ENCODE results near the gene CRTAC1.

CRTAC1 gene

DNA sequence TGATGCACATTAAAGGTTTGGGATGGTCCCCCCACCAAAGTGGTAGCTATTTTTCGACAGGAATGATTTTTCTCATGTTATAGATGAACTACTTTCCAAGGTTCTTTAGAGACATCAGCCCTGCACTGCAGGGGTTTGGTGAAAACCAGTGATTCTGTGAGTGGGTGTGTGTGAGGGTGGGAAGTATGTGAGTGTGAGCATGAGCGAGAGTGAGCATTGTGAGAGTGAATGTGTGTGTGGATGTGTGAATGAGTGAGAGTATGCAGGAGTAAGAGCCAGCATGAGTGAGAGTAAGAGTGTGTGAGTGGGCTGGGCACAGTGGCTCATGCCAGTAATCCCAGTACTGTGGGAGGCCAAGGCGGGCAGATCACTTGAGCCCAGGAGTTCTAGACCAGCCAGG, 105.7 kb downstream of the CRTAC1 start:
- no peak for DNase-seq (ENCODE audit: low read depth in 2 of 2)

DNA sequence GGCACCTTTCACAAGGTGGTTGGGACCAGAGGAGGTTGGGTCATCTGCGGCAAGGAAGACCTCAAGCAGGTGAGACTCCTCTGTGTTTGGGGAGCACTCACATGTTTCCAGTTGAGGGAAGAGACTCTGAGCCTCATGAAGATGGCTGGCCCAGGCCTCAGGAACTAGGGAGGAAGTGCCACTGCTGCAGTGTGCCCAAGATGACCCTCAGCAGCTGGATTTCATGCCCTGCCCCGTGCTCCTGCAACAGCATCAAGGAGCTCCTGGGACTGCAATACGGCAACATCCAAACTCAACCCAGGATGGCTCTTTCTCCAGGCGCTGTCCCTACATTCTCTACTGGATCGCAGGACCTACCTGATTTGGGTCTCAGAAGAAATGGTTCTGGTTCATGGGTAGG, 106.9 kb downstream of the CRTAC1 start:
- no peak for DNase-seq (ENCODE audit: low read depth in 2 of 2)

DNA sequence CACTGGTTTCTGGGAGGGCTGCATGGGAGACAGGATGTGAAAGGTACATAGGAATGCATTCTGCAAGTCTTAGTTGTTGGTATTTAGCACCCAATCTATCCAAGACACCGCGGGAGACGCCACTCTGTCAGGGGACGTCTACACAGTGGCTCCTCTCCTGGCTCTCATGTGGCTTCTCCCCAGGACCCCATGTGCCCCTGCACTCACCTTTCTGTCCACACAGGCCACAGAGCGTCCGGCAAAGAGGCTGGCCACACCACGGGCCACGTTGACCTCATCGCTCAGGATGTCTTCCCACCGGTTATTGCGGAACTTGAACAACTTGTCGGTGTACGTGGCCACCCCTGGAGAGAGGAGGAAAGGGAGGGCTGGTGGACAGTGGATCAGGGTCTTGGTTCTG, 107.4 kb downstream of the CRTAC1 start:
- DNase-seq (ENCODE audit: low read depth in 2 of 2): no peak

DNA sequence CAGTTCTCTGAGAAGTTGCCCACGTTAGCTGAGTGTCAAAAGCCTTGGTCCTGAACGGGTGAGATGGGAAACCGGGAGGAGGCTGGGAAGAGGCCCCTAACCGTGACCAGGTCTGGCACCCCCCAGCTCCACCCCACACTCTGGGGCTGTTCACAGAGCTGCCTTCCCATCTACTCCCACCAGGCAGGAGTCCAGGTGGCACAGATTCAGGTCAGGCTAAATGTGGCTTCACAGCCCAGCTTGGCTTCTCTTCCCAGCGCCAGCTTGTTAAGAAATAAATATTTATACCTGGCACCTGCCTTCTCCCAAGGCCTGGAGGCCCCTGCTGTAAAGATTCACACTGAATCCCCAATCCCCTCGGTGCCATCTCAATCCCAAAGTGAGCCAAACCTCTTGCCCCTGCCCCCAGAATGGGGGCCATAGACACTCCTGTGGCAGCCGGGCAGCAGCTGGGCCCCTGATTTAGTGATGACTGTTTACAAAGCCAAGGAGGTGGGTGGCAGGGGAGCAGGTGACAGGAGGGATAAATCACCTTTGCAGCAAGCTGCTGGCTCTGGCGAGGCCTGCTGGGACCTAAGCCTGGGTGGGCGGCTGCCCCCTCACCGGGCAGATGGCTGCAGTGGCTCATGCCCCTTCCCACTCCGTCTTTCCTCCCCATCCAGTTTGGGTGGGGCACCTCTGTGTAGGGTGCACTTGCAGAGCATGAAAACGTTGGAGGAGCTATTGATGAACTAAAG, 108.2 kb downstream of the CRTAC1 start:
- no peak for DNase-seq (ENCODE audit: low read depth in 2 of 2)

DNA sequence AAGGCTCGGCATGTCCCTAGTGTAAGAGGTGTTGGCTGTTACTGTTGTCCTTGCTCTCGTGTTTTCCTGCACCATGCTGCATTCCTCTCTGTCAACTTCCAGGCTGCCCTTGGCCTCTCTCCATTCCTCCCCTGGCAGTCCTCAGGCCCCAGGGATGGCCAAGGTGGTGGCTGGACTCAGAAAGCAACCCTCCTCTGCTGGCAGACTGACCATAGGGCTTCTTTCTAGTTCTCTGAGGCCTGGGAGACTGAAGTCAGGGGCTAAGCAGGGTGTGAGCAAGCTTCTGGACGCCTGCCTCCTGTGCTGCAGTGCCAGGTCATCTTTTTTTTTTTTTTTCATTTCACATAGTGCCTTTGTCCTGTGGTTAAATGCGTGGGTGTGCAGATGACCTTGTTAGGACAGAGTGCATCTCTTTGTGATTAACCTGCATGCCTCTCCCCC, 108.8 kb downstream of the CRTAC1 start:
- no peak for DNase-seq (ENCODE audit: low read depth in 2 of 2)

DNA sequence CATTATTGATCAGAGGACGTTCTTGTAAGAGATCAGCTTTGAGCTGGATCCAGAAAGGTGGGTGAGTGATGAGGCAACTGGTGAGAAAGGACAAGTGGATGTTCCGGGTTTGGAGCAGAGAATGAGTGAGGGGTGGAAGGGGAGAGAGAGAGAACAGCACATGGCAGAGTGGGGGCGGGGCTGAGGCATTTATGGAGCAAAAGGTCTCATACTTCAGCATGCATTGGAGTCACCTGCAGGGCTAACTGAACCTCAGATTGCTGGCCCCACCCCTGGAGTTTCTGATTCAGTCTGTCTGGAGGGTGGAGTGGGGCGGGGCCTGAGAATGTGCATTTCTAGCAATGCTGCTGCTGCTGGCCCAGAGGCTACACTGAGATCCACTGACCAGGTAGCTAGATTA, 109.6 kb downstream of the CRTAC1 start:
- no peak for DNase-seq (ENCODE audit: low read depth in 2 of 2)

DNA sequence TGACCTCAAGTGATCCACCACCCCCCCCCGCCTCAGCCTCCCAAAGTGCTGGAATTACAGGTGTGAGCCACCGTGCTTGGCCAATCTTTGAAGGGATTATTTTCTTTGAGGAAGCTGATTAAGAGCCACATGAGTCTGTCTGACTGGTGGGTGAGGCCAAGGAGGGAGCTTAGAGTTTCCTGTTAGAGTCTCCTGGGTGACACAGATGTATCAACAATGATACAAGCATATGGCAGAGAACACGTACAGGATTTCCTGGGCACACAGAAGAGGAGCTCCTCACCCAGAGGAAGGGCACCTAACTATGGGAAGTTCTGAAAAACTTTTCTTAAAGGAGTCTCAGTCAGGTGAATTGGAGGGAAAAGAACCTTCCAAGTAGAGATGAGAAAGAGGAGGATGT, 111.4 kb downstream of the CRTAC1 start:
- DNase-seq (ENCODE audit: low read depth in 2 of 2): no peak

DNA sequence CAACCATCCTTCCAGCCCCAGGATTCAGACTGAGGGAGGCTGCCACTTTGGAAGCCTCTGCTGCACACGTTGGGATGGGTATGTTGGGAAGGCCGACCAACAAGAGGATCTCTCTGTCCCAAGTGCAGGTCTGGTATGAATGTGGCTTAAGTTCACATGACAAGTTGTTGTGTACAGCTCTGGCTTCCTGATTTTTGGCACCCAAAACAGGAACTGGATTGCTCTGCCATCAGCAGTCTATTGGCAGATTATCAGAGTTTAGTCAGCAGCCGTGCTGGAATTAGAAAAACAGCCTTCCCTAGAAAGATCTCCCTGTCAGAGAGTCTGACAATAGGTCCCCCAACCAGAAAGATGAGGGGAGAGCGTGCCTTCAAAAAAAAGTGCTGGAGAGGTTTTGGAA, 113.8 kb downstream of the CRTAC1 start:
- DNase-seq (ENCODE audit: low read depth in 2 of 2): no peak

DNA sequence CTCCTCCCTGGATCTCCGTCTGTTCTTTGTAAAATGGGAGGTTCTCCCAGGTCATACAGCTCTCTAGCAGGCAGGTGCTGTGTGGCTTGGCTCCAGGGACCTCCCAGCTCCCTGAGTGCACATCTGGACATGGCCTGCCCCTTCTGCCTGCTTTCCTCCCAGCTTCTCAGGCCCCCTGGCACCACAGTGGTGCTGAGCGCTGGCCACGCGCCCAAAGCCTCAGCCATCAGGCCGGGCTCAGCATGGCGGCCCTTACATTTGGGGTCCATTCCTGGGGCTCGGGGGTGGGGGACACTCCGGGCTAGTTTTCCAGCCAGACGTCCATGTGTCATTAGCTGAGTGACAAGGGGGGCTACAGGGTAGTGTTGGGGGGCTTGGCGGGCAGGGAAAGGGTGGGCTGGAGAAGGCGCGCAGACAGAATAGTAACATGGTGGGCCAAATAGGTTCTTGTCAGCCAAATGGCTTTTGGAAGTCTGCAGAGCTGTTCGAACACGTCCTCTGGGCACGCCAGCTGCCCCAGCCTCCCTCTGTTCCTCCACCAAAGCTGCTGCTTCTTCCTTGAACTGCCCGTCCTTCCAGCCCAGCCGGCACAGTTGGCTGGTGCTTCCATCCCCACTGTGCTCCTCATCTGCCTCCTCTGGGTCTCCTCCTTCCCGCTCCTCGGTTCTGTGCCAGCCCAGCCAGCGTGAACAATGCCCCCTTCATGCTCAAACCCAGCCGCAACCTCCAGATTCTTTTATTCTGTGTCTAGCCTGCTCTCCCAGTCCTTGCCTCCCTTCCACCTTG, 114.9 kb downstream of the CRTAC1 start:
- DNase-seq (ENCODE audit: low read depth in 2 of 2): no peak

DNA sequence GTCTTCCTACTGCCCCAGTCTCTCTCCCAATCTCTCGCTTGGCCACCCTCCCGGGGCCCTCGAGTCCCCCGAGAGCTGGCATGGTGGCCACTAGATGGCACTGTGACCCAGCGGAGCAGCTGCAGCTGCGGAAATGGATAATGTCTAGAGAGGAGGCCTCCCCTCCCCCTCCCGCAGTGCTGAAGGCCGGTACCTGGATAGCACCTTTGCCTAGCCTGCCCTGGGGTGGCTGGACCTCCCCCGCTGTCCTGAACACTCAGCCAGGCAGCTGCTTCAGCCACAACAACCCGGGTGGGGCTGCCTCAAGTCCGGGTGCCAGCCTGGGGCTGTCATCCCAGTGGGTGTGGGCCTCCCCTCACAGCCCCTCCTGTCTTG, 115.6 kb downstream of the CRTAC1 start:
- DNase-seq (ENCODE audit: low read depth in 2 of 2): peak; percentile 37 to 41

DNA sequence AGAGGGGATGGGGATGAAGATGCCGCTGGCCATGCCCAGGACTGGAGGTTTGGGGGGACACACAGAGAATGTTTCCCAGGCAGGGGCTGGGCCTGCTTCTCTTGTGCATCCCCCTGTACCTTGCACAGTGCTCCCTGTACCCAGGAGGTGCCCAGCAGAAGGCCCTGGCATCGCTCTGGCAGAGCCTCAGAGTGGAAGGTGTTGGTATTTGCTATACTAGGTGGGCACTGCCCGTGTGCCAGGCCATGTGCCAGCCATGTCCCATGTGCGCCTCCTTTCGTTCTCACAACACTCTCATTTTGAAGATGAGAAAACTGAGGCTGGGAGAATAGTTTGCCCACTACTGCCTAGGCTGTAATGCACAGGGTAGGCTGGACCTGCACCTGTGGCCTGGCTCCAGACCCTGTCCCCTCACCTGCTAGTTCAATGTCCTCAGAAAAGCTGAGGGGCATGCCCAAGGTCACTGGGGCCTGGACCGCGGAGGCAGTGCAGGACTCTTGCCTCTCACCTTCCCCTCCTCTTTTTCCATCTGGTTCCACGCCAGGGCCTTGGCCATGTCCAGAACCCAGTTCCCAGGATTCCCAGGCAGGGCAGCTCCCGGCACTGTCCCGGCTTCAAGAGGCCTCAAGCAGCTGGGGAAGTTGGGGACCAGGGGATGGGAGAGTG, 116.1 kb downstream of the CRTAC1 start:
- DNase-seq (ENCODE audit: low read depth in 2 of 2): no peak

DNA sequence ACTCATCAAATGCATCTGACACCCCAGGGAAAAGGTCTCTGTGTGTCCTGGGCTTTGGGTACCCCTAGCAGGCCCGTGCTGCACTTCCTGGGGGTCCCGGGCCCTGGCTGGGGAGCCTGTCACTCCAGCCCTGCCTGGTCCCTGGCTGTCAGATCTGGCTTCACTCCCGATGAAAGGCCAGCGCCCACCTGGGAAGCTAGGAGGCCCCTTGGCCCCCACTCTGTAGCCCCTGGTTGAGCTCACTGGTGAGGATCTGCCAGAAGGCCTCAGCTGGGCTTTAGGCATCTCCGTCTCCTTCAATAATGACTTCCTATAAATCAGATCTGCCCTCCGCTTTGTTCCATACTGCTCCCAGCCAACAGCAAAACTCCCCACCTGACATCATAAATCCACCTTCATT, 116.8 kb downstream of the CRTAC1 start:
- DNase-seq (ENCODE audit: low read depth in 2 of 2): no peak

DNA sequence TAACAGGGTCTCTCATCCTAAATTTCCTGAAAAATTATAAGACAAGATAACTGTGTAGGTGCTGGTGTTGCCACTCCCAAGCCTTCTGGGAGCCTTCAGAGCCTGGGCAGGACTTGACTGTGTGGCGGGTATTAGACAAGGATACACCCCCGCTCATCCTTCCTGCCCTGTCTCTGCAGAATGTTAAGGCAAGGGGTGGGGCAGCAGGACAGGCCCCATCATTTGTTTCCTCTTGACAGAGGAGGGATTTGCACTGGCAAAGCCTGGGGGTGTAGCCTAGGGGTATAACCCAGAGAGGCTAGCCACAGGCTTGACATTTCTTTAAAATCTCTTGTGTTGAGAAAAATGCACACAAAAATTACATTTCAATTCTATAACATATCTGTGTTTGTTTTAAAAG, 117.2 kb downstream of the CRTAC1 start:
- DNase-seq (ENCODE audit: low read depth in 2 of 2): no peak

DNA sequence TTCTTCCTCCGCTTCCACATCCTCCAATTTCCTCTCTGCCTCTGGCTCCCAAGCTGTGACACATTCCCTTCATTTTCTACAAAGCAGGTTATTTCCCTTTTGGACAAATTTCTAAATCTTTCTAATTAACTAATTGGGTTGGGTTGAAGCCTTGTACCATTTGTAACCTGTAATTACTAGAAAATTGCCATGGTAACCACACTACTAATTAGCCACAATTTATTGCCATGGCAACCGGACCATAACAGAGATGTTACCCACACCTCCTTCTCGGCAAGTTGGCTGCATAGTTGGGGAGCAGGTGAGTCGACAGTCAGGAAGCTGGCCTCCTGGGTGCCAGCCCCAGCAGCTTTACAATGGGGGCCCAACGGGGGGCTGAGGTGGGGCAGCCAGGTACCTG, 119.2 kb downstream of the CRTAC1 start:
- no peak for DNase-seq (ENCODE audit: low read depth in 2 of 2)

DNA sequence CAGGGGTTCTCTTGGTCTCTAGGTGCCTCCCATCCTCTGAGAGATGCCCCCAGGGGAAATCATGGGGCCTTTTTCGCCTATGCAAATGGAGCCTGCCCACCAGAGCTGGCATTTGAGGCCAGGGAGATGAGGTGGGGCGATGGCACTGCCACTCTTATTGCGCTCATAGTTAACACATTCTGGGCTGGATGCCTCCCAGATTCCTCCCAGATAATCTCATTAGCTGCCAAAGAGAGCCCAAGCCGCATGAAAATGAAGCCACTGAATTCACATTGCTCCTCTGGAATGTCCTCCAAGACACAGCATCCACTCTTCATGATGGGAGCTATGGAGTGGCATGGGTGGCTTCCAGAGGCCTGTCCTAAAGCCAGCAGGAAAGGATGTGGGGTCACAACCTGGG, 119.8 kb downstream of the CRTAC1 start:
- no peak for DNase-seq (ENCODE audit: low read depth in 2 of 2)

DNA sequence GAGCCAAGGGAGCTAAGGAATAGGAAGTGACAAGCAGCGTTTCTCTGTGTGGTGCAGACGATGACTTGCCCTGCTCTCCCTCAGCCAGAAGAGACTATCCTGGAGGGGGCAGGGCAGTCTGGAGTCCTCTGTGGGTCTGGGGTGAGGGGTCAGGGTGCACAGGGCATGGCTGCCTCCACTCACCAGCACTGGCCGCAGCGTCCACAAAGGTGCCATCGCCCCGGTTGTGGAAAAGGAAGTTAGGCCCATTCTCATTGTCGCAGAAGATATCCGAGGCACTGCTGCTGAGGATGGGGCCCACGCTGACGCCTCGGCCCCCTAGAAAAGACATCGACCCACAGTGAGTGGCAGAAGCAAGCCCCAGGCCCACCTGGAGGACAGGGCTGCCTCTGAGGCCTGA, 122.6 kb downstream of the CRTAC1 start:
- DNase-seq (ENCODE audit: low read depth in 2 of 2): no peak

DNA sequence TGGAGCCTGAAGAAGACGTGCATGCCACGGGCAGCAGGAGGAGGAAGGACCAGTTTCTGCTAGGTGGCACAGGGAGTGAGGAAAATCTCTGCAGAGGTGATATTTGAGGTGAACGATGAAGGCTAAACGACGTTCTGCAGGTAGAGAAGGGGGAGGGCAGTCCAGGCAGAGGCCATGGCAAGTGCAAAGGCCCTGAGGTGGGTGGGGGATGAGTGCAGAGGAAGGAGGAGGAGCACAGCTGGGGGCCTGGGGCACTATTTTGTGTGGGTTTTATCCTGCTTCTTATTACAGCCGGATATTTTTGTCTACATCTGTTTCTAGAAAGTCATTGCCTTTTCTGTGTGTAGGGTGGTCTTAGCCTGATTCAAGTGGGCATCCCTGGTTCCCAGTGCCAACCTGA, 123.2 kb downstream of the CRTAC1 start:
- no peak for DNase-seq (ENCODE audit: low read depth in 2 of 2)

DNA sequence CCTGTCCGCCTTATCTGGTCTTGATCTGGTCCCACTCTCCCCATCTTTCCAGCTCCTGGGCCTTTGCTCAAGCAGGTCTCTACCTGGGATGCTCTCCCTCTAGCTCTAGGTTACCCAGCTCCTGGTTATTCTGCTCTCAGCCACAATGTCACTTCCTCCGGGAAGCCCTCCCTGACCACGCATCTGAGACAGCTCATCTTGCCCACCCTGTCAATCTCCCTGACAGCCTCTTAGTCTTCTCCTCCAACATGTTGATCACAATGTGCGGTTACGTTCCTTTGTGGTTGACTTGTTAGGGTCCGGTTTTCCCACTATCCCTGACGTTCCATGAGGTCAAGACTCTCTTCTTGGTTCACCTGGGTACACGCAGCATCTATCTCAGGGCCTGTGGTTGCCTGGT, 125.1 kb downstream of the CRTAC1 start:
- no peak for DNase-seq (ENCODE audit: low read depth in 2 of 2)

DNA sequence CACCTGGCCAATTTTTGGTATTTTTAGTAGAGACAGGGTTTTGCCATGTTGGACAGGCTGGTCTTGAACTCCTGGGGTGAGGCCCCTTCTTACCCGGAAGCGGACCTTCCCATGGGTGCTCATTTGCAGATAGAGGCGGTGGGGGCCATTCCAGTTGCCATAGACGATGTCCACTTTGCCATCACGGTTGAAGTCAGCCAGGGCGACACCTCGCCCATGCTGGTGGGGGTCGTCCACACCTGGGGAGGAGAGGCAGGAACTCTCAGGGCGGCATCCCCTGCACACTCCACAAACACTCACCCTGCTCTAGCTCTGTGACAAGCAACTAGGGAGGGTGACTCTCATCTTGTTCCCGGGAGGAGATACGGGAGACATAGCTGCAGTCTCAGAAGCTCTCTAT, 125.8 kb downstream of the CRTAC1 start:
- no peak for DNase-seq (ENCODE audit: low read depth in 2 of 2)

DNA sequence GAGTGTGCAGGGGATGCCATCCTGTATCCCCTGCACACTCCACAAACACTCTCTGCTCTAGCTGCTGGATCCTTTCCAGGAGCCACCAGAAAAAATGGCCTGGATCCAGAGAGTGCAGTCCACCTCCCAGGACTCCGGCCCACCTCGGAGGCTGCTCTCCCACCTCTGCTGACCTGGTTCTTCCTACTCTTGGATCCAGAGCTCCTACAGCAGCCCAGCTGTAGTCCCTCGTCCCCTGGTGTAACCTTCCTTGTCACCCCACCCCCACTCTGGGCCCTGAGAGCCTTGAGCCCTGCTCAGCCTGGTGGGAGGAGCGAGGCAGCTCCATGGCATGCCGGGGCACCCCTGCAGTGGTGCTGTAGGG, 126.4 kb downstream of the CRTAC1 start:
- DNase-seq (ENCODE audit: low read depth in 2 of 2): no peak

DNA sequence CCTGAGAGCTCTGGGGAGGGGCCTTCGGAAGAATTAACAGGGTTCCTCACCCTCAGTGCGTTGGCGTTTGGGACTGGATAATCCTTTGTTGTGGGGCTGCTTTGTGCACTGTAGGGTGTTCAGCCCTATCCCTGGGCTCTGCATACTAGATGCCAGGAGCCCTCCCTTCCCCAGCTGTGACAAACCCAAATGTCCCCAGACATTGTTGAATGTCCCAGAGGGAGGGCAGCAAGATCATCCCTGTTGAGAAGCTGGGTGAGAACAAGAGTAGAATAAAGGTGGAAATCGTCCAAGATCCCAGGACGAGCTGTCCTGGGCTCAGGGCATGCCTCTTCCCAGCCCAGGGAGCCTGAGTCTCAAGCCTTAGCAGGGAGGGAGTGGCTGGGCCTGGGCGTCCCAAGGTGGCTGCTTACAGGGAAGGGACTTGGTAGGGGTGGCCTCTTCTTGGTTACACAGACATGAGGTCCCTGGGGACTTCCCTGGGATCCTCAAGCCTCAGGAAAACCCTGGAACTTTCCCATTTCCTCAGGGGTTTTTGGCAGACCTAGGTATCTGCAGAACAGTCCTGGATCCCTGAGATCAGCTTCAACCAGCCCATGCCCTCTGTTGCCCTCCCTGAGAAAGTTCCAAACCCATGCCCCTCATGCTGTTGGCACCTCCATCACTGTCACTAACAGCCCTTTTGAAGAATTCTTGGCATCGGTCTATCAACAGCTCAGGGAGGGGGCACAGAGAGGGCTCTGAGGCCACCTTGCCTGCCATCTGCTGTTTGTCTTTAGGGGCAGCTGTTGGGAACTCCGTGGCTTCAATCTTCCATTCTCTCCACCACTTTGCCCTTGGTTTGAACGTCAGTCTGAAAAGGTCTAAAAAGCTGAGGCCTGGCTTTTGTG, 127.0 kb downstream of the CRTAC1 start:
- DNase-seq (ENCODE audit: low read depth in 2 of 2): no peak

DNA sequence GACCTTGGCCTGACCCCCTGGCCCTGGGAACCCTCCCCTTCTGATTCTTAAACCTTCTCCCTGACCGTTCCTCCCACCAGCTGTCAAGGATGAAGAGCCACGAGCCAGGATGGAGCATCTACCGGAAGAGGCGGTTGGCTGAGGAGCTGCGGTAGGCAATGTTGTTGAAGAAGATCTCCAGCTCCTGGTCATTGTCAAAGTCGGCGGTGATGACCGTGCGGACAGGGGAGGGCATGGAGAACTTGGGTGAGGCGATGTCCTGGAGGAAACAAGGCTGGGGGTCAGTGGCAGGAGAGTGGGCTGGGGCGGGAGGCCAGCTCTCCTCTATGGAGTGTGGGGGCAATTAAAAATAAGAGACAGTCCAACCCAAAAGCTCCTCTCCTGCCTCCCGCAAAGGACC, 129.0 kb downstream of the CRTAC1 start:
- no peak for DNase-seq (ENCODE audit: low read depth in 2 of 2)

Measured in activated CD8-positive, alpha-beta memory T cell treated with anti-CD3 and anti-CD28 coated beads for 4 hours (primary cell).